ENCODE data around the gene ICAM4. TPM values are rescaled to one million over a fixed set of nuclear protein-coding genes. Genes with fewer than 3 reads are reported as not detected.

Gene ICAM4
- total and polyA plus RNA-seq, 2 of the 8 experiments (the other 6 are each of a cell fraction or from before 2014, with no cell fraction given): 1.5 to 4.1 TPM

DNA sequence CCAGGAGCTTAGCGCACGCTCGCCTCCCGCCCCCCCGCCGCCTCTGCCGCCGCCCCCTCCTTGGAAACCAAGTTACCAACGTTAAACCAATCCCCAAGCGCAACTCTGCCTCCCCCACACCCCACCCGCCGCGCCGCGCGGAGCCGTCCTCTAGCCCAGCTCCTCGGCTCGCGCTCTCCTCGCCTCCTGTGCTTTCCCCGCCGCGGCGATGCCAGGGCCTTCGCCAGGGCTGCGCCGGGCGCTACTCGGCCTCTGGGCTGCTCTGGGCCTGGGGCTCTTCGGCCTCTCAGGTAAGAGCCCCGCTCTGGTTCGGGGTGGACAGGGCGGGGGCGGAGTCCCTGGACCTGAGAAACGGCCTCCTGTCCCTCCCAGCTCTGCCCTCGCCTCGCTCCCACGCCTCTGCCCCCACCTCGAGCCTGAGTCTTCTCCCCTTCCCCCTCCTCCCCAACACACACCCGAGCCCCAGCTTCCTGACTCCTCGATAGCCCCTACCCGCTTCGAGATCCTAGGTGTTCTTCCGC lies 3.1 kb downstream of the ICAM4 start, which contains the start of gene ICAM5:
Gene ICAM5 (plus strand): TSS at position 117 of the 521 bp plus-strand sequence. CDS start 92 bp downstream, at position 209.
- no peak within 1 kb of the TSS for H4K5ac ChIP-seq (ENCODE audit: insufficient read length, low read depth, low read length)
- H3K56ac ChIP-seq (replicated peaks; ENCODE audit: insufficient read length, low read depth, low read length): no peak within 1 kb of the TSS
- ChIA-PET CTCF (ENCODE audit: partially characterized antibody) (interaction anchor here (0.8 to 11.6 kb wide), 15 partner anchors 9 to 114 kb away, joined by 3 to 94 read pairs (median 6); partner anchors contain the start of genes CDC37, ICAM1, RAVER1 and ZGLP1), POLR2A (ENCODE audit: partially characterized antibody) (interaction anchor here (0.7 to 3.4 kb wide), 17 partner anchors 9 to 112 kb away, joined by 3 to 15 read pairs (median 4); partner anchors contain the start of genes FDX2, ICAM1, MRPL4 and RAVER1)
- peak within 1 kb of the TSS in 2 of 4 experiments; percentile 25 to 28; a peak in 1 of 7 replicates for H3K9ac ChIP-seq (replicated peaks in 1 of 4; ENCODE audit: extremely low read depth in 1 of 4, low read depth in 3 of 4, low read length in 3 of 4)
- peak within 1 kb of the TSS; percentile 81 to 100 for H3K4me2 ChIP-seq (ENCODE audit: insufficient read depth in 1 of 2, low read depth in 2 of 2, low read length in 2 of 2)
- H3K79me1 ChIP-seq (ENCODE audit: low read depth, low read length): no peaks in the 10 kb centered on the region
- TF ChIP-seq RAD21 (IDR thresholded peaks at IDR 0.05 in 1 of 2, conservative IDR thresholded peaks at IDR 0.05 in 1 of 2; ENCODE audit: low read depth in 2 of 2, low read length in 2 of 2): no peak
- no peak for TF ChIP-seq RNF2 (IDR thresholded peaks at IDR 0.05; ENCODE audit: borderline replicate concordance, low read depth, low read length, missing control alignments, poor library complexity, severe bottlenecking)
- 0 out of 2 replicates have a peak, but pooled peaks have one; percentile 0 for TF ChIP-seq YY1 (IDR thresholded peaks at IDR 0.05; ENCODE audit: low read depth, low read length)
- TF ChIP-seq CBX5 (IDR thresholded peaks at IDR 0.05; ENCODE audit: low read depth, low read length): no peak
- TF ChIP-seq KDM4A (IDR thresholded peaks at IDR 0.05; ENCODE audit: low read depth, low read length, severe bottlenecking): peak; percentile 1
- no peak for DNase-seq (ENCODE audit: low read depth in 1 of 2, low spot score in 2 of 2)
- no peak within 1 kb of the TSS for H3K14ac ChIP-seq (ENCODE audit: insufficient read length)
- H3K79me2 ChIP-seq (ENCODE audit: control insufficient read depth in 1 of 2, insufficient read depth in 2 of 2, low read length in 2 of 2): no peaks in the 10 kb centered on the region
- no peak within 1 kb of the TSS for H3K23ac ChIP-seq (ENCODE audit: insufficient read length)
- no peak within 1 kb of the TSS for H3K4ac ChIP-seq (replicated peaks; ENCODE audit: insufficient read length, low read depth, low read length)
- H2BK20ac ChIP-seq (ENCODE audit: low read length): no peak within 1 kb of the TSS
- peak within 1 kb of the TSS; percentile 54; the same call in 1 of the 2 replicates for H2AFZ ChIP-seq (ENCODE audit: low read length)
- 2% methylated on average over 34 of the region's 45 CpGs; no CpG with 5 or more reads in 1 of the 2 experiments for WGBS, 2 experiments (ENCODE audit: extremely low coverage in 1 of 2, insufficient coverage in 1 of 2, insufficient read length in 1 of 2, insufficient replicate concordance in 2 of 2, low coverage in 1 of 2, low lambda C conversion rate in 2 of 2, missing lambda C conversion rate in 1 of 2)
- peaks cover 31% of the 10 kb centered on the region; the same call in 1 of the 2 replicates for H3K23me2 ChIP-seq (ENCODE audit: low read depth, low read length)
- peak within 1 kb of the TSS; percentile 72 for H2BK12ac ChIP-seq (ENCODE audit: low read depth, low read length)
- no peak for FAIRE-seq
- H3K18ac ChIP-seq (ENCODE audit: extremely low read depth, low read length): peak within 1 kb of the TSS; percentile 71; the same call in 1 of the 2 replicates
- H3K4me3 ChIP-seq (ENCODE audit: extremely low read depth in 1 of 4, insufficient read depth in 2 of 4, low read depth in 3 of 4, low read length in 4 of 4): peak within 1 kb of the TSS; percentile 38 to 67 (median 60)
- peak within 1 kb of the TSS; percentile 72 for H4K8ac ChIP-seq (ENCODE audit: extremely low read depth, insufficient read depth, low read length)
- H2AK5ac ChIP-seq (ENCODE audit: low read depth, low read length): no peak within 1 kb of the TSS
- H2BK120ac ChIP-seq (replicated peaks; ENCODE audit: low read depth, low read length): no peak within 1 kb of the TSS
- H3K4me1 ChIP-seq (replicated peaks in 1 of 4; ENCODE audit: control insufficient read depth in 3 of 4, insufficient read depth in 4 of 4, low read length in 3 of 4): peaks cover 0 to 43% (median 22%) of the 10 kb centered on the region in 4 experiments; a peak in 6 of 7 replicates
- 0 out of 2 replicates have a peak within 1 kb of the TSS, but pooled peaks have one; percentile 12 for H2BK5ac ChIP-seq (ENCODE audit: low read depth, low read length)
- H4K20me1 ChIP-seq (replicated peaks in 1 of 2; ENCODE audit: control insufficient read depth in 1 of 2, insufficient read depth in 2 of 2, low read length in 2 of 2): peaks cover 0 to 22% of the 10 kb centered on the region in 2 experiments
- H3K36me3 ChIP-seq (ENCODE audit: control insufficient read depth in 2 of 4, insufficient read depth in 4 of 4, low read length in 3 of 4): no peaks in the 10 kb centered on the region
- H3K27me3 ChIP-seq (replicated peaks in 1 of 4; ENCODE audit: control insufficient read depth in 3 of 4, extremely low read depth in 1 of 4, insufficient read depth in 3 of 4, low read length in 3 of 4): peaks cover 56 to 80% (median 70%) of the 10 kb centered on the region in 4 experiments
- H3K27ac ChIP-seq (ENCODE audit: low read depth, low read length): no peak within 1 kb of the TSS
- H3K9me3 ChIP-seq (ENCODE audit: insufficient read depth in 2 of 2, low read depth in 1 of 2, low read length in 1 of 2): no peaks in the 10 kb centered on the region
- H4K91ac ChIP-seq (replicated peaks; ENCODE audit: insufficient read length, low read length): no peak within 1 kb of the TSS
- peak within 1 kb of the TSS; percentile 97; the same call in 1 of the 2 replicates for H2BK15ac ChIP-seq (ENCODE audit: low read length)
